ENCODE measurements around the gene GUK1. TPM values are rescaled to one million over a fixed set of nuclear protein-coding genes. Genes with fewer than 3 reads are reported as not detected.
A peak's percentile ranks its signal among the peaks of the same experiment; 100 is the strongest.

GUK1 gene
- total RNA-seq, 4 donors from 2014 or later = 206 to 232 (median 224) TPM

DNA sequence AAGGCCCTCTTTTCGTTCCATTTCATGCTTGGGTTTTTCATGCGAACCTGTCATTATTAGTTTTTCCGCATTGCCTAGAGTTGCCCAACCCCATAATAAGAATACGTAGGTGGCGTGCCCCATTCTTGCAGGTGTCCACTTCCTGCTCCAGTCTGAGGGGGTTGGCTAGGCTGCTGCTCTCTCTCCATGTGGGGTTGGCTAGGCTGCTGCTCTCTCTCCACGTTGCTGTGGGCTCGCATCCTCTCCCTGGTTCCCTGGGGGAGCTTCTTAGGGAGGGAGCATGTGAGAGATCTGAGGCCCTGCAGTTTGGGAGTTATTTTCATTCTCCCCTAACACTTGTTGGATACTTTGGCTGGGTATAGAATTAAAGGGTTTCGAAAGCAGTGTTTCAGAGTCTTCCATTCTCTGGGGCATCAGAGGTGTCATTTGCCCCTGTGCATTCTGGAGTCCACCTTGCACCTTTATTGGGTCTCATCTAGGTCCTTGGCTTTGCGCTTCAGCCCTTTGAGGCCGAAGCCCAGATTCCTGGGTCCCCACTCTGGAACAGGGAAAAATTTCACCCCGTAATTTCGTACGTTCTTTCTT, 45.6 kb upstream of the GUK1 start:
- H3K9me3 ChIP-seq = no peaks in the 10 kb centered on the region
- H3K36me3 ChIP-seq = peaks cover 0 to 46% (median 0%) of the 10 kb centered on the region in 3 donors
- H3K4me3 ChIP-seq = no peak overlapping the region
- TF ChIP-seq, protein P1, sequence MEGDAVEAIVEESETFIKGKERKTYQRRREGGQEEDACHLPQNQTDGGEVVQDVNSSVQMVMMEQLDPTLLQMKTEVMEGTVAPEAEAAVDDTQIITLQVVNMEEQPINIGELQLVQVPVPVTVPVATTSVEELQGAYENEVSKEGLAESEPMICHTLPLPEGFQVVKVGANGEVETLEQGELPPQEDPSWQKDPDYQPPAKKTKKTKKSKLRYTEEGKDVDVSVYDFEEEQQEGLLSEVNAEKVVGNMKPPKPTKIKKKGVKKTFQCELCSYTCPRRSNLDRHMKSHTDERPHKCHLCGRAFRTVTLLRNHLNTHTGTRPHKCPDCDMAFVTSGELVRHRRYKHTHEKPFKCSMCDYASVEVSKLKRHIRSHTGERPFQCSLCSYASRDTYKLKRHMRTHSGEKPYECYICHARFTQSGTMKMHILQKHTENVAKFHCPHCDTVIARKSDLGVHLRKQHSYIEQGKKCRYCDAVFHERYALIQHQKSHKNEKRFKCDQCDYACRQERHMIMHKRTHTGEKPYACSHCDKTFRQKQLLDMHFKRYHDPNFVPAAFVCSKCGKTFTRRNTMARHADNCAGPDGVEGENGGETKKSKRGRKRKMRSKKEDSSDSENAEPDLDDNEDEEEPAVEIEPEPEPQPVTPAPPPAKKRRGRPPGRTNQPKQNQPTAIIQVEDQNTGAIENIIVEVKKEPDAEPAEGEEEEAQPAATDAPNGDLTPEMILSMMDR (IDR thresholded peaks at IDR 0.05) = no peak
- TF ChIP-seq POLR2A (IDR thresholded peaks at IDR 0.05) = no peak
- H3K27ac ChIP-seq = no peak overlapping the region
- H3K4me1 ChIP-seq = peaks cover 0 to 47% (median 15%) of the 10 kb centered on the region in 4 donors
- DNase-seq = no peak
- H3K27me3 ChIP-seq = no peaks in the 10 kb centered on the region

DNA sequence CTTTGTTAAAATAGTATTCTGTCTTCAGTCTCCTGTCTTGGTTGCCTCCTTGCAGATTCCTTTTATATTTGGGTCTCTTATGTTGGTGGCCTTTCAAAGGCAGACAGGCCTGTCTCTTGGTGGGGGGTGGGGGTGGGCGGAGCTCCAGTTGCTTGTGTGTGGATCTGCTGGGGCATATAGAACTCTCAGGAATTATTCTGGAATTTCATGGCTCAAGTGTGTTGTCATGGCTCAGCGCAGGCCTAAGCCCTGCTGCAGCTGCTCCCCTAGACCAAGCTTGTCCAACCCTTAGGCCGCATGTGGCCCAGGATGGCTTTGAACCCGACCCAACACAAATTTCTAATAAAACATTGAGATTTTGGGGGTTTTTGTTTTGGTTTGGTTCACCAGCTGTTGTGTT, 44.9 kb upstream of the GUK1 start:
- peaks cover 0 to 40% (median 9%) of the 10 kb centered on the region in 4 donors for H3K4me1 ChIP-seq
- H3K9me3 ChIP-seq = no peaks in the 10 kb centered on the region
- H3K4me3 ChIP-seq = no peak overlapping the region
- TF ChIP-seq, protein P1 (IDR thresholded peaks at IDR 0.05) = no peak
- no peak for TF ChIP-seq POLR2A (IDR thresholded peaks at IDR 0.05)
- no peaks in the 10 kb centered on the region for H3K27me3 ChIP-seq
- peaks cover 0 to 51% (median 0%) of the 10 kb centered on the region in 3 donors for H3K36me3 ChIP-seq
- H3K27ac ChIP-seq = no peak overlapping the region
- DNase-seq = peak in 2 of 3 donors; percentile 23 to 35

DNA sequence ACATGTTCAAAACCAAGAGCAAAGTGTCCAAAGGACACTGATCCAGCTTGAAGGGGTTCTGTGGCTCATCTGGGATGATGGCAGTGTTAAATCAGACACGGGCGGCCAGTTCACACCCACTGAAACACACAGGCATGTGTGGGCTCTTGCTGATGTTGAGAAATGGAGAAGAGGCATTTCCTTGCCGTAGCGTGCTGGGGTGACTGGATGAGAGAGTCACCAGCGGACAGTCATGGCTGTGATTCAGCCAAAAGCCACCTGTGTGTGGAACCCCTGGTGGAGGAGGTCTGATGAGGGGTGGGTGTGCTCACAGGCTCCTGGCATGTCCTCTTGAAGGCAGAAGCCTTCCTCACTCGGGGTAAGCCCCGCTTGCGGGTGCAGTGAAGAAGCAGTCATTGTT, 44.1 kb upstream of the GUK1 start:
- H3K27ac ChIP-seq = no peak overlapping the region
- no peak overlapping the region for H3K4me3 ChIP-seq
- peaks cover 0 to 57% (median 0%) of the 10 kb centered on the region in 3 donors for H3K36me3 ChIP-seq
- peaks cover 0 to 33% (median 1%) of the 10 kb centered on the region in 4 donors for H3K4me1 ChIP-seq
- TF ChIP-seq POLR2A (IDR thresholded peaks at IDR 0.05) = no peak
- TF ChIP-seq, protein P1 (IDR thresholded peaks at IDR 0.05) = no peak
- no peaks in the 10 kb centered on the region for H3K27me3 ChIP-seq
- peak in 2 of 3 donors; percentile 34 to 35 for DNase-seq
- H3K9me3 ChIP-seq = no peaks in the 10 kb centered on the region

DNA sequence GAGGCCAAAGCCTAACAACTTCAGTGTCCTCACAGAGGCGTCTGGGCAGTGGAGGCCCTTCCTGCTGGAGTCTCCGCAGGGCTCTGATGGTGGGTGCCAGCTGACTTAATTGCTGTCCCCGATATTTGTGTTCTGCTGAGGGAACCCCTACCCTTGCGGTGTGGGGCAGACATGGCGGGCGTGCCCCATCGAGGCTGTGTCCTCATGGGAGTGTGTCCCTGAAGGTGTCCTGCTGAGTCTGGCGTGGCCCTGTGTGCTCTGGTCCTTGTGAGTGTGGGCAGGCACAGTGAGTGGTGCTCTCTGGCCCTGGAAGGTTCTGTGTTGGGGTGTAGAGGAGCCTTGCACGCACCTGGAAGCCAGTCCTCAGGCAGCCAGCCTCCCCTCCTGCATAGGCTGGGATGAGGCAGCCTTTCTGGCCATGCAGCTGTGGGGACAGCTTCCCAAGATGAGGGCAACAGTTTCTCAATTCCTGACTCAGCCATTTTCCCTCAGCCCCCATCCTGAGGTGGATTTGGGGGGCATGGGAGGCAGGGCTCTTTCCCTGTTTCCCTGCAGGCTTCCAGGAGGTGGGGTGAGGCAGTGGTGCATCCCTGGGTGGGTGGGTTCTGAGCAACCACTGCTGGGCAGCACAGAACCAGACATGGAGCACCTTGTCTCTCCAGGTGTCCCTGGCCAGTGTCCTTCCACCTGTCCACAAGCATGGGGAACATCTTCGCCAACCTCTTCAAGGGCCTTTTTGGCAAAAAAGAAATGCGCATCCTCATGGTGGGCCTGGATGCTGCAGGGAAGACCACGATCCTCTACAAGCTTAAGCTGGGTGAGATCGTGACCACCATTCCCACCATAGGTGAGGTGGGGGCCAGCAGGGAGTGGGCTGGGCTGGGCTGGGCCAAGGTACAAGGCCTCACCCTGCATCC, 43.4 kb upstream of the GUK1 start:
- peak in 2 of 3 donors; percentile 33 to 41 for DNase-seq
- H3K9me3 ChIP-seq = no peaks in the 10 kb centered on the region
- H3K27me3 ChIP-seq = no peaks in the 10 kb centered on the region
- peaks cover 0 to 33% (median 2%) of the 10 kb centered on the region in 4 donors for H3K4me1 ChIP-seq
- no peak overlapping the region for H3K27ac ChIP-seq
- H3K4me3 ChIP-seq = no peak overlapping the region
- TF ChIP-seq POLR2A (IDR thresholded peaks at IDR 0.05) = no peak
- TF ChIP-seq, protein P1 (IDR thresholded peaks at IDR 0.05) = no peak
- H3K36me3 ChIP-seq = peaks cover 0 to 58% (median 0%) of the 10 kb centered on the region in 3 donors

DNA sequence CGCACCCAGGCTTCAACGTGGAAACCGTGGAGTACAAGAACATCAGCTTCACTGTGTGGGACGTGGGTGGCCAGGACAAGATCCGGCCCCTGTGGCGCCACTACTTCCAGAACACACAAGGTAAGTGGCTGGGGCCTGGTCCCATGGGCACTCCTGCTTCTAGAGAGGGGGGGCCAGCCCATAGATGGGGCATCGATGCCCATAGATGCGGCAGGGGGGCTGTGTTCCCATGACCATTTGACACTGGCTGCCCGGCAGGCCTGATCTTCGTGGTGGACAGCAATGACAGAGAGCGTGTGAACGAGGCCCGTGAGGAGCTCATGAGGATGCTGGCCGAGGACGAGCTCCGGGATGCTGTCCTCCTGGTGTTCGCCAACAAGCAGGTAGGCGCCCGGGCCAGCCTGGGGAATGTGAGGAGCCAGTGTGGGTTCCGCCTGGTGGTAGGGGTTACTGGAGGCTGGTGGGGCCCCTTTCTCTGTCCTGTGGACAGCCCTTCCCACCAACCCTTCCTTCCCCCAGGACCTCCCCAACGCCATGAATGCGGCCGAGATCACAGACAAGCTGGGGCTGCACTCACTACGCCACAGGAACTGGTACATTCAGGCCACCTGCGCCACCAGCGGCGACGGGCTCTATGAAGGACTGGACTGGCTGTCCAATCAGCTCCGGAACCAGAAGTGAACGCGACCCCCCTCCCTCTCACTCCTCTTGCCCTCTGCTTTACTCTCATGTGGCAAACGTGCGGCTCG, 42.6 kb upstream of the GUK1 start:
- DNase-seq = peak in 1 of 3 donors; percentile 48
- TF ChIP-seq, protein P1 (IDR thresholded peaks at IDR 0.05) = no peak
- TF ChIP-seq POLR2A (IDR thresholded peaks at IDR 0.05) = no peak
- Histone ChIP-seq H3K9me3 (no peaks in the 10 kb centered on the region), H3K4me3 (no peak overlapping the region), H3K36me3 (peaks cover 0 to 56% (median 0%) of the 10 kb centered on the region in 3 donors), H3K27me3 (no peaks in the 10 kb centered on the region), H3K4me1 (peaks cover 4 to 32% (median 6%) of the 10 kb centered on the region in 4 donors), H3K27ac (no peak overlapping the region)

All from Peyer's patch (tissue), 4 donors.